ENCODE results near the gene COTL1. TPM values are rescaled to one million over a fixed set of nuclear protein-coding genes. Genes with fewer than 3 reads are reported as not detected.

The COTL1 gene
- total and polyA plus RNA-seq, 2 of the 13 experiments (the other 11 are each of a cell fraction or from before 2014, with no cell fraction given) = 8.7 to 16.9 TPM

DNA sequence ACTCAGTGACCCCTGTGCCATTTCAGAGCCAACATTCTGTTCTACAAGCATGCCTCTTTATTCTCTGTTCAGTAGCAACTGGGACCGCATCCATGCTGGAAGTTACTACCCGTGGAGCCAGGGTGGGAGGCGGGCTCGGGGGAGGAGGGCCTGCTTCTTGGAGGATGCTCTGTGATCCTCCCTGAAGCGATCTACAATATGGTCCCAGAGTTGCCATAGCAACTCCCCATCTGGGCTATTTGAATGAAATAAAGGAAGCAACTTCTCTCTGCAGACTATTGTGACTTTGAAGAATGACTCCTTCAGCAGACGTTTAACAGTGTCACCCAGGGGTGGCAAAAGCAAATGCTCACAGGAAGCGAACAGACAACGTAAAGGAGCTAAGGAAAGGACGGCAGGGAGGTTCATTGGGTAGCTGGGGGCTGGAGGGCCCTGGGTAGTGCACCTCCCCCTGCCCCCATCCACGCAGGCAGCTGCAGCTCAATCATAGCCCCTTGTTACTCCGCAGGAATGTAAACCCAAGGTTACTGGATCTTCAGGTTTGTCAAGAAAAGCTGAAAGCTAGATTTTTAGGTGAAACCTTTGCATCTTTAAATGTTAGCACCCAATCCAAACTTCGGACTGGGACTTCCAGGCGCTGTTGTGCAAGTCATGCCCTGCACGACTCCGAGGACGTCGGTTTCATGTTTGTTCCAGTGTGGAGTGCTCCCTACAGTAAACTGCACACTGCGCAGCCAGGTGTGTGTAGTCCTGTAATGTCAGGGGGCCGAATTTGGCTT is 62.3 kb downstream of the COTL1 start:
- intact Hi-C loops (cut with micrococcal nuclease; ENCODE audit: unreplicated experiment) (no loop called here), in situ Hi-C loops (cut with HindIII; ENCODE audit: extremely low pct_ligation_motif_present, low pct_unique_long_range_greater_than_20kb) (no loop called here)
- H3K9me3 ChIP-seq (ENCODE audit: low read length) = no peaks in the 10 kb centered on the region
- CTCF ChIA-PET (ENCODE audit: low intra/inter-chr PET ratio, low total read pairs) = no interaction called here
- H3K4me3 ChIP-seq (replicated peaks in 1 of 3; ENCODE audit: insufficient read depth in 1 of 3, low read depth in 2 of 3, low read length in 3 of 3) = peak overlapping the region in 1 of 3 experiments; percentile 11; a peak in 1 of 6 replicates
- 0 out of 5 replicates have a peak, but pooled peaks cover 0 to 17% of the 10 kb centered on the region in 2 experiments for H3K27me3 ChIP-seq (ENCODE audit: control insufficient read depth in 1 of 2, insufficient read depth in 2 of 2, low read length in 2 of 2)
- no peaks in the 10 kb centered on the region for H3K36me3 ChIP-seq (replicated peaks in 1 of 2; ENCODE audit: control insufficient read depth in 1 of 2, insufficient read depth in 2 of 2, low read length in 2 of 2)
- no peaks in the 10 kb centered on the region; the same call in 1 of the 2 replicates for H4K20me1 ChIP-seq (ENCODE audit: insufficient read depth, low read length)
- POLR2A ChIA-PET = no interaction called here
- H3K4me1 ChIP-seq (ENCODE audit: insufficient read depth, low read length) = peaks cover 37% of the 10 kb centered on the region
- no peak overlapping the region for H3K27ac ChIP-seq (ENCODE audit: extremely low read length, insufficient read depth, low read length)
- BruUV-seq (replicated peaks) = no TSS peak
- H3K4me2 ChIP-seq (ENCODE audit: low read depth, low read length) = peak overlapping the region; percentile 9; the same call in 1 of the 2 replicates
- H3K9ac ChIP-seq (ENCODE audit: insufficient read depth, low read depth, low read length) = no peak overlapping the region
- H2AFZ ChIP-seq (ENCODE audit: low read length) = no peak overlapping the region
- peak; percentile 41; the same call in 2 of the 3 replicates for ATAC-seq
- no peaks in the 10 kb centered on the region for H3K79me2 ChIP-seq (ENCODE audit: insufficient read depth, low read length)
- no peak for DNase-seq (ENCODE audit: low spot score)
- 18% methylated on average over 19 of the region's 19 CpGs for WGBS (ENCODE audit: low lambda C conversion rate)
- FAIRE-seq = peak; percentile 59
- TF ChIP-seq CEBPB (IDR thresholded peaks at IDR 0.05; ENCODE audit: borderline replicate concordance, low read depth, low read length) (peak; percentile 39; the same call in 1 of the 2 replicates), RFX1 (IDR thresholded peaks at IDR 0.05) (peak; percentile 15; the same call in 1 of the 2 replicates), STAT5B (CRISPR knock-in tag; IDR thresholded peaks at IDR 0.05) (no peak), ZNF557 (CRISPR knock-in tag; IDR thresholded peaks at IDR 0.05) (no peak), ZNF879 (CRISPR knock-in tag; IDR thresholded peaks at IDR 0.05) (0 out of 2 replicates have a peak, but pooled peaks have one; percentile 8), ZNF263 (CRISPR knock-in tag; IDR thresholded peaks at IDR 0.05) (peak; percentile 100)

- Histone ChIP-seq H3K36me3 (replicated peaks in 1 of 2; ENCODE audit: control insufficient read depth in 1 of 2, insufficient read depth in 2 of 2, low read length in 2 of 2) (no peaks in the 10 kb centered on the region), H3K4me2 (ENCODE audit: low read depth, low read length) (peak overlapping the region; percentile 43), H2AFZ (ENCODE audit: low read length) (no peak overlapping the region), H3K4me3 (replicated peaks in 1 of 3; ENCODE audit: insufficient read depth in 1 of 3, low read depth in 2 of 3, low read length in 3 of 3) (no peak overlapping the region), H3K27ac (ENCODE audit: extremely low read length, insufficient read depth, low read length) (no peak overlapping the region), H3K9ac (ENCODE audit: insufficient read depth, low read depth, low read length) (no peak overlapping the region), H3K9me3 (ENCODE audit: low read length) (no peaks in the 10 kb centered on the region), H3K79me2 (ENCODE audit: insufficient read depth, low read length) (no peaks in the 10 kb centered on the region), H3K4me1 (ENCODE audit: insufficient read depth, low read length) (peaks cover 32% of the 10 kb centered on the region), H4K20me1 (ENCODE audit: insufficient read depth, low read length) (no peaks in the 10 kb centered on the region; the same call in 1 of the 2 replicates), H3K27me3 (ENCODE audit: control insufficient read depth in 1 of 2, insufficient read depth in 2 of 2, low read length in 2 of 2) (peaks cover 0 to 25% of the 10 kb centered on the region in 2 experiments; a peak in 2 of 5 replicates)
- DNase-seq (ENCODE audit: low spot score) (peak; percentile 49), ATAC-seq (peak; percentile 65), FAIRE-seq (peak; percentile 79)
- no TSS peak for BruUV-seq (replicated peaks)
- POLR2A ChIA-PET = no interaction called here
- CTCF ChIA-PET (ENCODE audit: low intra/inter-chr PET ratio, low total read pairs) = no interaction called here
- WGBS (ENCODE audit: low lambda C conversion rate) = 18% methylated on average over 11 of the region's 11 CpGs
- in situ Hi-C loops (cut with HindIII; ENCODE audit: extremely low pct_ligation_motif_present, low pct_unique_long_range_greater_than_20kb) = no loop called here
- intact Hi-C loops (cut with micrococcal nuclease; ENCODE audit: unreplicated experiment) = no loop called here
- no peak for TF ChIP-seq MYNN (CRISPR knock-in tag; IDR thresholded peaks at IDR 0.05; ENCODE audit: low read depth)
- 0 out of 2 replicates have a peak, but pooled peaks have one; percentile 51 for TF ChIP-seq ZNF605 (CRISPR knock-in tag; IDR thresholded peaks at IDR 0.05)
- TF ChIP-seq ZNF362 (CRISPR knock-in tag; IDR thresholded peaks at IDR 0.05; ENCODE audit: borderline replicate concordance) = peak; percentile 81; the same call in 1 of the 2 replicates
- 0 out of 2 replicates have a peak, but pooled peaks have one; percentile 57 for TF ChIP-seq SMAD1 (CRISPR knock-in tag; IDR thresholded peaks at IDR 0.05; ENCODE audit: borderline replicate concordance, low read depth)
- TF ChIP-seq SIX1 (CRISPR knock-in tag; IDR thresholded peaks at IDR 0.05; ENCODE audit: borderline replicate concordance) = peak; percentile 90
- TF ChIP-seq, protein P1, sequence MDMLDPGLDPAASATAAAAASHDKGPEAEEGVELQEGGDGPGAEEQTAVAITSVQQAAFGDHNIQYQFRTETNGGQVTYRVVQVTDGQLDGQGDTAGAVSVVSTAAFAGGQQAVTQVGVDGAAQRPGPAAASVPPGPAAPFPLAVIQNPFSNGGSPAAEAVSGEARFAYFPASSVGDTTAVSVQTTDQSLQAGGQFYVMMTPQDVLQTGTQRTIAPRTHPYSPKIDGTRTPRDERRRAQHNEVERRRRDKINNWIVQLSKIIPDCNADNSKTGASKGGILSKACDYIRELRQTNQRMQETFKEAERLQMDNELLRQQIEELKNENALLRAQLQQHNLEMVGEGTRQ (IDR thresholded peaks at IDR 0.05; ENCODE audit: low read depth, low read length) = no peak
- TF ChIP-seq, protein P1 (CRISPR knock-in tag; IDR thresholded peaks at IDR 0.05; ENCODE audit: borderline replicate concordance) = 0 out of 2 replicates have a peak, but pooled peaks have one; percentile 29
- 0 out of 2 replicates have a peak, but pooled peaks have one; percentile 30 for TF ChIP-seq PPARG (CRISPR knock-in tag; conservative IDR thresholded peaks at IDR 0.05)
Measured at GRCh38 chr16:84554627-84555328, 63.1 kb downstream of the COTL1 start.
